Neural progenitor cell (in vitro differentiated cells): ENCODE results near the gene COL4A4. TPM values are rescaled to one million over a fixed set of nuclear protein-coding genes. Genes with fewer than 3 reads are reported as not detected.
"Not testable (repeated sequence)": the region's sequence is repeated elsewhere in the genome, so short reads cannot be mapped to it uniquely, and the experiment has no call there.

Source experiments
- DNase-seq: peaks from one replicate; pipeline ENCODE4 v3.0.0-alpha.2; 2016; ENCODE audit warnings: low spot score
- H2AFZ ChIP-seq: fragments of 200-600 bp; sonication (generic); replicated peaks from 2 replicates; pipeline ENCODE4 v1.6.1; 2016; ENCODE audit warnings: antibody characterized with exemption
- H3F3A ChIP-seq: fragments of 200-600 bp; sonication (generic); 2 replicates; pipeline ENCODE4 v1.6.1; 2016; ENCODE audit warnings: antibody characterized with exemption, low read depth
- H3K27ac ChIP-seq: fragments of 200-600 bp; sonication (generic); 2 replicates; pipeline ENCODE4 v1.5.1; 2016; ENCODE audit warnings: mild to moderate bottlenecking
- H3K27me3 ChIP-seq: fragments of 200-600 bp; sonication (generic); 2 replicates; pipeline ENCODE4 v1.6.1; 2016; ENCODE audit warnings: mild to moderate bottlenecking, moderate library complexity
- H3K36me3 ChIP-seq: fragments of 200-600 bp; sonication (generic); 2 replicates; pipeline ENCODE4 v1.5.1; 2016
- H3K4me1 ChIP-seq: fragments of 200-600 bp; sonication (generic); 2 replicates; pipeline ENCODE4 v1.6.1; 2016; ENCODE audit warnings: mixed run types
- H3K4me2 ChIP-seq: fragments of 200-600 bp; sonication (generic); 2 replicates; pipeline ENCODE4 v1.6.1; 2016
- H3K4me3 ChIP-seq: fragments of 200-600 bp; sonication (generic); 2 replicates; pipeline ENCODE4 v1.5.1; 2016
- H3K79me2 ChIP-seq: fragments of 200-600 bp; sonication (generic); 2 replicates; pipeline ENCODE4 v1.6.1; 2016; ENCODE audit warnings: low read depth
- H3K9ac ChIP-seq: fragments of 200-600 bp; sonication (generic); 2 replicates; pipeline ENCODE4 v1.6.1; 2016
- H3K9me3 ChIP-seq: fragments of 200-600 bp; sonication (generic); 2 replicates; pipeline ENCODE4 v1.5.1; 2016; ENCODE audit warnings: low read depth
- H4K20me1 ChIP-seq: fragments of 200-600 bp; sonication (generic); 2 replicates; pipeline ENCODE4 v1.6.1; 2016; ENCODE audit warnings: low read depth
- H3K27ac Mint-ChIP-seq: 3 replicates; pipeline ENCODE4 v1.8.0; 2021; ENCODE audit warnings: mixed read lengths
- H3K27me3 Mint-ChIP-seq: 2 replicates; pipeline ENCODE4 v1.8.0; 2022; ENCODE audit warnings: low read depth, mild to moderate bottlenecking, inconsistent platforms, moderate library complexity, mixed read lengths; ENCODE audit not compliant: insufficient read depth
- H3K36me3 Mint-ChIP-seq: 3 replicates; pipeline ENCODE4 v1.8.0; 2021; ENCODE audit warnings: mixed read lengths
- H3K4me1 Mint-ChIP-seq: 3 replicates; pipeline ENCODE4 v1.8.0; 2021; ENCODE audit warnings: mixed read lengths
- H3K4me3 Mint-ChIP-seq: 3 replicates; pipeline ENCODE4 v1.8.0; 2021; ENCODE audit warnings: mild to moderate bottlenecking, moderate library complexity, mixed read lengths
- H3K9me3 Mint-ChIP-seq: 3 replicates; pipeline ENCODE4 v1.8.0; 2020; ENCODE audit warnings: mixed read lengths
- EZH2 ChIP-seq: fragments of 200-600 bp; sonication (generic); IDR thresholded peaks from 2 replicates; pipeline ENCODE4 v1.6.1; 2017; ENCODE audit warnings: antibody characterized with exemption, mild to moderate bottlenecking, moderate library complexity
- EZH2phosphoT487 ChIP-seq: fragments of 200-600 bp; sonication (generic); IDR thresholded peaks from 2 replicates; pipeline ENCODE4 v1.6.1; 2017; ENCODE audit warnings: antibody characterized with exemption
- total RNA-seq: library from RNA; depleted of rRNA; stranded (reverse); fragments of >200 nt; gene quantifications from 2 replicates; pipeline ENCODE4 v1.2.3, GENCODE V29; 2015; ENCODE audit warnings: low replicate concordance
- TF ChIP-seq, protein P1 (sequence below): fragments of 200-600 bp; sonication (generic); IDR thresholded peaks from 2 replicates; pipeline ENCODE4 v1.5.1; 2017; ENCODE audit warnings: antibody characterized with exemption, mild to moderate bottlenecking

Gene COL4A4
- total RNA-seq, 1 donor from 2014 or later: 0.60 TPM

DNA sequence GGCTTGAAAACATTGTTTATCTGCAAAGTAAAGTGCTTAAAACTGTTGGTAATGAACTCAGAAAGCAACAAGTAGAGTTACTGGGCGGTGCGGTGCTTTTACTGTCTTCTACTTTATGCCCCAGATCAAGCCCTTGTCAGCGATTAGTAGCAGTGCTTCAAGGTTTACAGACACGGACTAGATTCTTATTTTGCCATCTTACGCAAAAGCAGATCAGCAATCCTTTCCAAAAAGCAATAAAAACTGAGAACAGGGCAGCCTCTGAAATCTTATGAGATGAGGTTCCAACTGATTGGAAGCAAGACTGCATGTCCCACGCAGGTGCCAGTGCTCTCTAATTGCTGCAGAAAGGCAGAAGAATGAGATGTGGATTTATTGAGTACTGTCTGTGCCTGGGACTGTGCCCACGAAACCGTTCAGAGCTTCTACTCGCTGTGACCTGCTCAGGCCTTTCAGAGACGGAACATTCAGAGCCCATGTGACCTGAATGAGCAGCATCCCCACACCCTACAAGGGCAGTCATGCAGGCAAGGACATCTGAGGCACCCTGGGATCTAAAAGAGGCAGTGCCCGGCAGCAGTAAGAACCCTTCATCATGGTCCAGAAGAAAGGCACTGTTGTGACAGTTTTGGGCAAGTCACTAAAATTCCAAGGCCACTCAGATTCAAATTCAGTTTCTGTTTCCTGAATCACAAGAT is 16.1 kb upstream of the COL4A4 start:
- Histone ChIP-seq H3K4me1 (peaks cover 5% of the 10 kb centered on the region), H3F3A (no peaks in the 10 kb centered on the region), H2AFZ (peak overlapping the region; percentile 41), H3K9ac (no peak overlapping the region), H3K4me2 (no peak overlapping the region), H4K20me1 (no peaks in the 10 kb centered on the region), H3K27ac (no peak overlapping the region), H3K9me3 (no peaks in the 10 kb centered on the region), H3K4me3 (no peak overlapping the region), H3K36me3 (no peaks in the 10 kb centered on the region), H3K79me2 (no peaks in the 10 kb centered on the region), H3K27me3 (no peaks in the 10 kb centered on the region)
- Mint-ChIP-seq H3K27me3 (no peaks in the 10 kb centered on the region), H3K4me1 (peaks cover 9% of the 10 kb centered on the region), H3K9me3 (no peaks in the 10 kb centered on the region), H3K36me3 (no peaks in the 10 kb centered on the region), H3K27ac (no peak overlapping the region), H3K4me3 (no peak overlapping the region)
- TF ChIP-seq, protein P1, sequence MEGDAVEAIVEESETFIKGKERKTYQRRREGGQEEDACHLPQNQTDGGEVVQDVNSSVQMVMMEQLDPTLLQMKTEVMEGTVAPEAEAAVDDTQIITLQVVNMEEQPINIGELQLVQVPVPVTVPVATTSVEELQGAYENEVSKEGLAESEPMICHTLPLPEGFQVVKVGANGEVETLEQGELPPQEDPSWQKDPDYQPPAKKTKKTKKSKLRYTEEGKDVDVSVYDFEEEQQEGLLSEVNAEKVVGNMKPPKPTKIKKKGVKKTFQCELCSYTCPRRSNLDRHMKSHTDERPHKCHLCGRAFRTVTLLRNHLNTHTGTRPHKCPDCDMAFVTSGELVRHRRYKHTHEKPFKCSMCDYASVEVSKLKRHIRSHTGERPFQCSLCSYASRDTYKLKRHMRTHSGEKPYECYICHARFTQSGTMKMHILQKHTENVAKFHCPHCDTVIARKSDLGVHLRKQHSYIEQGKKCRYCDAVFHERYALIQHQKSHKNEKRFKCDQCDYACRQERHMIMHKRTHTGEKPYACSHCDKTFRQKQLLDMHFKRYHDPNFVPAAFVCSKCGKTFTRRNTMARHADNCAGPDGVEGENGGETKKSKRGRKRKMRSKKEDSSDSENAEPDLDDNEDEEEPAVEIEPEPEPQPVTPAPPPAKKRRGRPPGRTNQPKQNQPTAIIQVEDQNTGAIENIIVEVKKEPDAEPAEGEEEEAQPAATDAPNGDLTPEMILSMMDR: no peak
- no peak for TF ChIP-seq EZH2
- no peak for TF ChIP-seq EZH2phosphoT487
- no peak for DNase-seq

DNA sequence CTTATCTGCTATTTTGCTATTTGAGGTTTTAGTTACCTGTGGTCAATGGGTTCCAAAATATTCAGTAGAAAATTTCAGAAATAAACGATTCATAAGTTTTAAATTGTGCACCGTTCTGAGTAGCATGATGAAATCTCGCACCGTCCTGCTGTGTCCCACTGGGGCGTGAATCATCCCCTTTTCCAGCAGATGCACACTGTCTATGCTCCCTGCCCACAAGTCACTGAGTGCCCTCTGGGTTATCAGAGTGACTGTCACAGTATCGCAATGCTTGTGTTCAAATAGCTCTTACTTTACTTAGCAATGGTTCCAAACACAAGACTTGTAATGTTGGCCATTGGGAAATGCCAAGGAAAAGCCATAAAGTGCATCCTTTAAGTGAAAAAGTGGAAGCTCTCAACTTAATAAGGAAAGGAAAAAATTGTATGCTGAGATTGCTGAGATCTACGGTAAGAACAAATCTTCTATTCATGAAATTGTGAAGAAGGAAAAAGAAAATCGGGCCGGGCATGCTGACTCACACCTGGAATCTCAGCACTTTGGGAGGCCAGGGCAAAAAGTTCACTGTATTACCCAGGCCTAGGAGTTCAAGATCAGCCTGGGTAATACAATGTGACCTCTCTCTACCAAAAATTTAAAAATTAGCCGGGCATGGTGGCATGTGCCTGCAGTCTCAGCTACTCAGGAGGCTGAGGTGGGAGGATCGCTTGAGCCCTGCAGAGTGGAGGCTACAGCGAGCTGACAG is 13.8 kb upstream of the COL4A4 start:
- Mint-ChIP-seq H3K27ac (no peak overlapping the region), H3K4me3 (no peak overlapping the region), H3K36me3 (no peaks in the 10 kb centered on the region), H3K27me3 (peaks cover 3% of the 10 kb centered on the region), H3K4me1 (peaks cover 9% of the 10 kb centered on the region), H3K9me3 (no peaks in the 10 kb centered on the region)
- H3K36me3 ChIP-seq: no peaks in the 10 kb centered on the region
- H3K79me2 ChIP-seq: no peaks in the 10 kb centered on the region
- no peak overlapping the region for H2AFZ ChIP-seq
- H3K4me2 ChIP-seq: no peak overlapping the region
- H3F3A ChIP-seq: no peaks in the 10 kb centered on the region
- H3K4me1 ChIP-seq: peaks cover 5% of the 10 kb centered on the region
- TF ChIP-seq, protein P1: no peak
- no peak for TF ChIP-seq EZH2phosphoT487
- no peak for TF ChIP-seq EZH2
- H3K27me3 ChIP-seq: no peaks in the 10 kb centered on the region
- H4K20me1 ChIP-seq: no peaks in the 10 kb centered on the region
- no peak overlapping the region for H3K27ac ChIP-seq
- H3K9me3 ChIP-seq: no peaks in the 10 kb centered on the region
- H3K4me3 ChIP-seq: no peak overlapping the region
- no peak for DNase-seq
- no peak overlapping the region for H3K9ac ChIP-seq

DNA sequence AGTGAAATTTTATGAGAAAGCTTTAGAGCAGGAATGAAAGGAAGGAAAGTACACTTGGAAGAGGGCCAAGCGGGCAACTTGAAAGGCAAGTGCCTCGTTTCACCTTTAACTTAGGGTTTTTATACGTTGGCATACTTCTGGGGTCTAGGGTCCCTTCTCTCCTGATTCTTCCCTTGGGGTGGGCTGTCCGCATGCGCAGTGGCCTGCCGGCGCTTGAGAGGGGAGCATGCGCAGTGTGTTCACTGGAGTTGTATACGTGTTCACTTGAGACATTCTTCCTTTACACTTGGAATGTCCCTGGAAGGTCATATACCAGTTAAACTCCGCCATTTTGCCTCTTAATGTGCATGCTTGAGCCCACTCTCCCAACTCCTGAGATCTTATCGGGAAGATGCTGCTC is 7.8 kb upstream of the COL4A4 start:
- not testable (repeated sequence) for H3K9ac ChIP-seq, H4K20me1 ChIP-seq, H3K9me3 Mint-ChIP-seq, H3K4me1 ChIP-seq, H3K36me3 Mint-ChIP-seq, H3K4me3 Mint-ChIP-seq, H3K9me3 ChIP-seq, H3K27ac ChIP-seq, H3K27me3 Mint-ChIP-seq, H3K4me2 ChIP-seq, H3K36me3 ChIP-seq, H3K27ac Mint-ChIP-seq, H3K4me3 ChIP-seq, H3K79me2 ChIP-seq, H3K27me3 ChIP-seq, H2AFZ ChIP-seq, H3F3A ChIP-seq, DNase-seq, H3K4me1 Mint-ChIP-seq

DNA sequence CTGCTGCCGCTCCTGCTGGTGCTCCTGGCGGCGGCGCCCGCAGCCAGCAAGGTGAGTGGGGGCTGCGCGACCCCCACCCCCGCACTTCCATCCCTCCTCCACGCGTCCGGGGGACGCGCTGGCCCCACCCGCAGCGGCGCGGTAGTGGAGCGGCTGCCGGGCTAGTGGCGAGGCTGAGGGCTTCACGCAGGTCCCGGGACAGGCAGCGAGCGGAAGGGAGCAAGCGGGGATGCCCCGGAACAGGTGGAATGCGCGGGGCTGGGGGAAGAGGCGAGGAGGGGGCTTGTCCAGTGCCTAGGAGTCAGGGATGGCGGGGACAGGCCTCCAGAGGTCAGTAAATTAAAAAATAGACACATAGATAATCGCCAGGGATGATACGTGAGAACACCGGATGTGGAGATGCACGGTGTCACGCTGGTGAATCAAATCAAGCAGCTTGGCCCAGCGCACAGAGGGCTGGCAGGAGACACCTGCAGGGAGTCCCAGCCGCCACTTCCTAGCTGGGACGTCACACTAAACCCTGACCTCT is 822 bp upstream of the COL4A4 start:
- Histone ChIP-seq H3F3A (no peaks in the 10 kb centered on the region), H4K20me1 (no peaks in the 10 kb centered on the region), H2AFZ (peak overlapping the region; percentile 97), H3K9me3 (no peaks in the 10 kb centered on the region), H3K27ac (no peak overlapping the region), H3K9ac (no peak overlapping the region), H3K27me3 (peaks cover 76% of the 10 kb centered on the region), H3K4me3 (peak overlapping the region; percentile 71), H3K79me2 (no peaks in the 10 kb centered on the region), H3K36me3 (no peaks in the 10 kb centered on the region), H3K4me1 (no peaks in the 10 kb centered on the region), H3K4me2 (peak overlapping the region; percentile 97)
- no peaks in the 10 kb centered on the region for H3K36me3 Mint-ChIP-seq
- DNase-seq: peak; percentile 52
- peak overlapping the region; percentile 82 for H3K4me3 Mint-ChIP-seq
- TF ChIP-seq EZH2phosphoT487 (peak; percentile 8), EZH2 (no peak)
- TF ChIP-seq, protein P1: no peak
- H3K9me3 Mint-ChIP-seq: peaks cover 4% of the 10 kb centered on the region
- H3K27me3 Mint-ChIP-seq: peaks cover 44% of the 10 kb centered on the region
- H3K27ac Mint-ChIP-seq: no peak overlapping the region
- H3K4me1 Mint-ChIP-seq: peaks cover 4% of the 10 kb centered on the region
